ACC112 (cell line): ENCODE data around the gene NT5C1B.
A peak's percentile ranks its signal among the peaks of the same experiment; 100 is the strongest.

Source experiments
- H2AFZ ChIP-seq: fragments of 200-600 bp; sonication (generic); one replicate; pipeline ENCODE4 v1.6.0; 2017; ENCODE audit warnings: antibody characterized with exemption, low read length; ENCODE audit not compliant: unreplicated experiment
- H3K27ac ChIP-seq: fragments of 200-600 bp; sonication (generic); 2 replicates; pipeline ENCODE4 v1.5.1; 2014; ENCODE audit warnings: low read depth, mild to moderate bottlenecking, antibody characterized with exemption, low read length, moderate library complexity
- H3K27me3 ChIP-seq: fragments of 200-600 bp; sonication (generic); 2 replicates; pipeline ENCODE4 v1.6.1; 2014; ENCODE audit warnings: mild to moderate bottlenecking, antibody characterized with exemption, low read length, moderate library complexity, mixed read lengths; ENCODE audit not compliant: insufficient read depth
- H3K36me3 ChIP-seq: fragments of 200-600 bp; sonication (generic); 2 replicates; pipeline ENCODE4 v1.6.1; 2016; ENCODE audit warnings: mild to moderate bottlenecking, antibody characterized with exemption, low read length, moderate library complexity, mixed read lengths; ENCODE audit not compliant: insufficient read depth
- H3K4me1 ChIP-seq: fragments of 200-600 bp; sonication (generic); one replicate; pipeline ENCODE4 v1.6.1; 2016; ENCODE audit warnings: low read length, mixed read lengths; ENCODE audit not compliant: insufficient read depth, unreplicated experiment, control insufficient read depth
- H3K4me3 ChIP-seq: fragments of 200-600 bp; sonication (generic); 2 replicates; pipeline ENCODE4 v1.5.1; 2014; ENCODE audit warnings: mild to moderate bottlenecking, low read depth, low read length
- H3K79me2 ChIP-seq: fragments of 200-600 bp; sonication (generic); one replicate; pipeline ENCODE4 v1.6.0; 2016; ENCODE audit warnings: low read length; ENCODE audit not compliant: control insufficient read depth, unreplicated experiment, insufficient read depth

The NT5C1B gene

GRCh38 chr2:18602298-18602697 lies 12.9 kb upstream of the NT5C1B start:
- no peak overlapping the region for H2AFZ ChIP-seq
- H3K27me3 ChIP-seq: no peaks in the 10 kb centered on the region
- H3K27ac ChIP-seq: no peak overlapping the region
- H3K79me2 ChIP-seq: no peaks in the 10 kb centered on the region
- H3K4me1 ChIP-seq: peaks cover 36% of the 10 kb centered on the region
- H3K36me3 ChIP-seq: no peaks in the 10 kb centered on the region
- H3K4me3 ChIP-seq: no peak overlapping the region

GRCh38 chr2:18600255-18600613 lies 10.9 kb upstream of the NT5C1B start:
- Histone ChIP-seq H3K4me1 (peaks cover 36% of the 10 kb centered on the region), H3K27ac (peak overlapping the region; percentile 67; the same call in 1 of the 2 replicates), H3K4me3 (no peak overlapping the region), H2AFZ (no peak overlapping the region), H3K27me3 (no peaks in the 10 kb centered on the region), H3K36me3 (no peaks in the 10 kb centered on the region), H3K79me2 (no peaks in the 10 kb centered on the region)

- H3K27me3 ChIP-seq: no peaks in the 10 kb centered on the region
- peak overlapping the region; percentile 40; the same call in 1 of the 2 replicates for H3K4me3 ChIP-seq
- no peaks in the 10 kb centered on the region for H3K79me2 ChIP-seq
- H2AFZ ChIP-seq: peak overlapping the region; percentile 61
- H3K36me3 ChIP-seq: no peaks in the 10 kb centered on the region
- H3K4me1 ChIP-seq: peaks cover 34% of the 10 kb centered on the region
- peak overlapping the region; percentile 67 for H3K27ac ChIP-seq
Observed at GRCh38 chr2:18599509-18600254, 10.3 kb upstream of the NT5C1B start.

- no peaks in the 10 kb centered on the region for H3K36me3 ChIP-seq
- peak overlapping the region; percentile 61 for H2AFZ ChIP-seq
- no peaks in the 10 kb centered on the region for H3K79me2 ChIP-seq
- peaks cover 28% of the 10 kb centered on the region for H3K4me1 ChIP-seq
- peak overlapping the region; percentile 40; the same call in 1 of the 2 replicates for H3K4me3 ChIP-seq
- peak overlapping the region; percentile 67 for H3K27ac ChIP-seq
- no peaks in the 10 kb centered on the region for H3K27me3 ChIP-seq
Observed at GRCh38 chr2:18598848-18599484, 9.6 kb upstream of the NT5C1B start.

- Histone ChIP-seq H2AFZ (no peak overlapping the region), H3K4me1 (peaks cover 24% of the 10 kb centered on the region), H3K27me3 (no peaks in the 10 kb centered on the region), H3K27ac (no peak overlapping the region), H3K4me3 (no peak overlapping the region), H3K36me3 (no peaks in the 10 kb centered on the region), H3K79me2 (no peaks in the 10 kb centered on the region)
Observed at GRCh38 chr2:18597618-18598017, 8.2 kb upstream of the NT5C1B start.

- Histone ChIP-seq H3K36me3 (no peaks in the 10 kb centered on the region), H3K4me3 (no peak overlapping the region), H2AFZ (no peak overlapping the region), H3K27me3 (no peaks in the 10 kb centered on the region), H3K79me2 (no peaks in the 10 kb centered on the region), H3K27ac (no peak overlapping the region), H3K4me1 (peaks cover 24% of the 10 kb centered on the region)
Observed at GRCh38 chr2:18596993-18597392, 7.6 kb upstream of the NT5C1B start.

- Histone ChIP-seq H3K27ac (no peak overlapping the region), H3K4me3 (no peak overlapping the region), H3K27me3 (no peaks in the 10 kb centered on the region), H3K36me3 (peaks cover 9% of the 10 kb centered on the region; the same call in 1 of the 2 replicates), H3K4me1 (peaks cover 7% of the 10 kb centered on the region), H3K79me2 (no peaks in the 10 kb centered on the region), H2AFZ (no peak overlapping the region)
Observed at GRCh38 chr2:18593496-18593895, 4.1 kb upstream of the NT5C1B start.

GRCh38 chr2:18592372-18592771 lies 3.0 kb upstream of the NT5C1B start:
- Histone ChIP-seq H3K27ac (no peak overlapping the region; the same call in 1 of the 2 replicates), H3K27me3 (no peaks in the 10 kb centered on the region), H3K79me2 (no peaks in the 10 kb centered on the region), H3K4me1 (peaks cover 9% of the 10 kb centered on the region), H2AFZ (no peak overlapping the region), H3K36me3 (peaks cover 9% of the 10 kb centered on the region; the same call in 1 of the 2 replicates), H3K4me3 (no peak overlapping the region)

- no peaks in the 10 kb centered on the region for H3K27me3 ChIP-seq
- peaks cover 20% of the 10 kb centered on the region for H3K36me3 ChIP-seq
- H3K4me1 ChIP-seq: peaks cover 21% of the 10 kb centered on the region
- no peak overlapping the region for H2AFZ ChIP-seq
- no peak overlapping the region for H3K27ac ChIP-seq
- no peaks in the 10 kb centered on the region for H3K79me2 ChIP-seq
- no peak overlapping the region for H3K4me3 ChIP-seq
Observed at GRCh38 chr2:18588802-18589201, 567 bp downstream of the NT5C1B start.

GRCh38 chr2:18588049-18588448 lies 1.3 kb downstream of the NT5C1B start:
- no peaks in the 10 kb centered on the region for H3K79me2 ChIP-seq
- no peaks in the 10 kb centered on the region for H3K27me3 ChIP-seq
- H2AFZ ChIP-seq: no peak overlapping the region
- peaks cover 21% of the 10 kb centered on the region for H3K4me1 ChIP-seq
- peaks cover 20% of the 10 kb centered on the region for H3K36me3 ChIP-seq
- H3K27ac ChIP-seq: peak overlapping the region; percentile 5
- H3K4me3 ChIP-seq: no peak overlapping the region

GRCh38 chr2:18585526-18585925 lies 3.8 kb downstream of the NT5C1B start:
- Histone ChIP-seq H3K27me3 (no peaks in the 10 kb centered on the region), H3K36me3 (peaks cover 11% of the 10 kb centered on the region), H3K4me1 (peaks cover 21% of the 10 kb centered on the region), H3K4me3 (no peak overlapping the region), H3K79me2 (no peaks in the 10 kb centered on the region), H3K27ac (peak overlapping the region; percentile 29; the same call in 1 of the 2 replicates), H2AFZ (no peak overlapping the region)
